ENCODE data around the gene GYG1.

GRCh38 chr3:149031096-149031495, 39.8 kb downstream of the GYG1 start:
- no peak for TF ChIP-seq CTCF (IDR thresholded peaks at IDR 0.05; ENCODE audit: poor library complexity, severe bottlenecking)
- TF ChIP-seq REST (IDR thresholded peaks at IDR 0.05; ENCODE audit: borderline replicate concordance) = no peak
- TF ChIP-seq RAD21 (conservative IDR thresholded peaks at IDR 0.05) = no peak
- TF ChIP-seq TAF1 (IDR thresholded peaks at IDR 0.05; ENCODE audit: low read depth) = no peak
- TF ChIP-seq POLR2AphosphoS5 (IDR thresholded peaks at IDR 0.05) = no peak
- no peak for TF ChIP-seq MXI1 (conservative IDR thresholded peaks at IDR 0.05; ENCODE audit: poor library complexity, severe bottlenecking)
- no peak for TF ChIP-seq EZH2 (IDR thresholded peaks at IDR 0.05; ENCODE audit: borderline replicate concordance, insufficient read depth, low read length, poor library complexity, severe bottlenecking)
- TF ChIP-seq EP300 (conservative IDR thresholded peaks at IDR 0.05; ENCODE audit: poor library complexity, severe bottlenecking) = no peak

Data from neural cell (in vitro differentiated cells).